Measurements from ENCODE around the gene FSHB. TPM values are rescaled to one million over a fixed set of nuclear protein-coding genes. Genes with fewer than 3 reads are reported as not detected.

FSHB gene
- total RNA-seq (2021) = not detected in 2 replicates
- long read RNA-seq = 0 reads

GRCh38 chr11:30230714-30231113 lies at the start of gene FSHB:
FSHB (plus strand) TSS chr11:30231014; CDS start chr11:30231903, 889 bp downstream.
- Mint-ChIP-seq H3K4me3 (no peak within 1 kb of the TSS), H3K36me3 (ENCODE audit: insufficient read depth in 1 of 3, low read depth in 3 of 3) (peaks cover 0 to 11% (median 8%) of the 10 kb centered on the region in 3 experiments; a peak in 5 of 7 replicates), H3K9me3 (peaks cover 11 to 17% of the 10 kb centered on the region in 2 experiments; a peak in 4 of 5 replicates), H3K27me3 (ENCODE audit: low read depth) (no peaks in the 10 kb centered on the region; the same call in 1 of the 2 replicates), H3K27ac (no peak within 1 kb of the TSS), H3K4me1 (no peaks in the 10 kb centered on the region)
- no peak within 1 kb of the TSS for H3K14ac ChIP-seq (ENCODE audit: insufficient read depth, low read length)
- no peak within 1 kb of the TSS for H3K23ac ChIP-seq (ENCODE audit: insufficient read length, low read depth, low read length)
- H4K20me1 ChIP-seq (ENCODE audit: control insufficient read depth, insufficient read depth, insufficient read length) = no peaks in the 10 kb centered on the region
- H2BK20ac ChIP-seq (ENCODE audit: low read depth, low read length, poor library complexity, severe bottlenecking) = no peak within 1 kb of the TSS
- H2BK15ac ChIP-seq (ENCODE audit: low read depth, low read length) = no peak within 1 kb of the TSS
- H3K18ac ChIP-seq (ENCODE audit: insufficient read length, low read depth, low read length) = no peak within 1 kb of the TSS
- H3K27me3 ChIP-seq (ENCODE audit: insufficient read depth, low read length) = no peaks in the 10 kb centered on the region
- H2AK5ac ChIP-seq (ENCODE audit: insufficient read length, low read length) = no peak within 1 kb of the TSS
- H3K4me1 ChIP-seq (ENCODE audit: insufficient read depth, low read length) = no peaks in the 10 kb centered on the region
- no peak for DNase-seq
- no peak within 1 kb of the TSS for H3K9ac ChIP-seq (ENCODE audit: extremely low read depth, insufficient read length, low read length)
- peaks cover 7% of the 10 kb centered on the region for H3K9me3 ChIP-seq (ENCODE audit: control insufficient read depth, low read depth, low read length)
- H2AFZ ChIP-seq (ENCODE audit: low read length) = no peak within 1 kb of the TSS
- TF ChIP-seq, protein P1, sequence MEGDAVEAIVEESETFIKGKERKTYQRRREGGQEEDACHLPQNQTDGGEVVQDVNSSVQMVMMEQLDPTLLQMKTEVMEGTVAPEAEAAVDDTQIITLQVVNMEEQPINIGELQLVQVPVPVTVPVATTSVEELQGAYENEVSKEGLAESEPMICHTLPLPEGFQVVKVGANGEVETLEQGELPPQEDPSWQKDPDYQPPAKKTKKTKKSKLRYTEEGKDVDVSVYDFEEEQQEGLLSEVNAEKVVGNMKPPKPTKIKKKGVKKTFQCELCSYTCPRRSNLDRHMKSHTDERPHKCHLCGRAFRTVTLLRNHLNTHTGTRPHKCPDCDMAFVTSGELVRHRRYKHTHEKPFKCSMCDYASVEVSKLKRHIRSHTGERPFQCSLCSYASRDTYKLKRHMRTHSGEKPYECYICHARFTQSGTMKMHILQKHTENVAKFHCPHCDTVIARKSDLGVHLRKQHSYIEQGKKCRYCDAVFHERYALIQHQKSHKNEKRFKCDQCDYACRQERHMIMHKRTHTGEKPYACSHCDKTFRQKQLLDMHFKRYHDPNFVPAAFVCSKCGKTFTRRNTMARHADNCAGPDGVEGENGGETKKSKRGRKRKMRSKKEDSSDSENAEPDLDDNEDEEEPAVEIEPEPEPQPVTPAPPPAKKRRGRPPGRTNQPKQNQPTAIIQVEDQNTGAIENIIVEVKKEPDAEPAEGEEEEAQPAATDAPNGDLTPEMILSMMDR (conservative IDR thresholded peaks at IDR 0.05) = no peak
- no peak within 1 kb of the TSS for H4K8ac ChIP-seq (replicated peaks; ENCODE audit: insufficient read length, low read depth, low read length)
- H3K27ac ChIP-seq (ENCODE audit: insufficient read length, low read depth, low read length) = no peak within 1 kb of the TSS
- H3K4me2 ChIP-seq (ENCODE audit: insufficient read depth, insufficient read length, low read length) = no peak within 1 kb of the TSS
- H3K23me2 ChIP-seq (ENCODE audit: insufficient read length, low read depth, low read length, poor library complexity, severe bottlenecking) = no peaks in the 10 kb centered on the region
- WGBS (ENCODE audit: extremely low coverage, insufficient read length, low lambda C conversion rate) = no CpG with 5 or more reads among the region's 3 CpGs
- H3K4ac ChIP-seq (ENCODE audit: low read depth, low read length) = no peak within 1 kb of the TSS
- no peaks in the 10 kb centered on the region for H3K79me1 ChIP-seq (ENCODE audit: insufficient read depth, low read depth, low read length, poor library complexity, severe bottlenecking)
- no peak within 1 kb of the TSS for H2BK120ac ChIP-seq (ENCODE audit: low read depth, low read length, poor library complexity, severe bottlenecking)
- H2BK5ac ChIP-seq (ENCODE audit: insufficient read length, low read length) = no peak within 1 kb of the TSS
- H3K56ac ChIP-seq (ENCODE audit: insufficient read length, low read depth, low read length) = no peak within 1 kb of the TSS
- no peak within 1 kb of the TSS for H4K91ac ChIP-seq (ENCODE audit: insufficient read length, low read depth, low read length)
- H4K5ac ChIP-seq (ENCODE audit: insufficient read length, low read depth, low read length) = no peak within 1 kb of the TSS
- H2BK12ac ChIP-seq (ENCODE audit: insufficient read length, low read depth, low read length) = no peak within 1 kb of the TSS
- no peaks in the 10 kb centered on the region for H3K79me2 ChIP-seq (ENCODE audit: insufficient read depth, low read length)
- H3T11ph ChIP-seq (ENCODE audit: low read length) = no peak within 1 kb of the TSS

Data from H9 (cell line).